Measurements from ENCODE around the gene LRMDA.

Gene LRMDA

DNA sequence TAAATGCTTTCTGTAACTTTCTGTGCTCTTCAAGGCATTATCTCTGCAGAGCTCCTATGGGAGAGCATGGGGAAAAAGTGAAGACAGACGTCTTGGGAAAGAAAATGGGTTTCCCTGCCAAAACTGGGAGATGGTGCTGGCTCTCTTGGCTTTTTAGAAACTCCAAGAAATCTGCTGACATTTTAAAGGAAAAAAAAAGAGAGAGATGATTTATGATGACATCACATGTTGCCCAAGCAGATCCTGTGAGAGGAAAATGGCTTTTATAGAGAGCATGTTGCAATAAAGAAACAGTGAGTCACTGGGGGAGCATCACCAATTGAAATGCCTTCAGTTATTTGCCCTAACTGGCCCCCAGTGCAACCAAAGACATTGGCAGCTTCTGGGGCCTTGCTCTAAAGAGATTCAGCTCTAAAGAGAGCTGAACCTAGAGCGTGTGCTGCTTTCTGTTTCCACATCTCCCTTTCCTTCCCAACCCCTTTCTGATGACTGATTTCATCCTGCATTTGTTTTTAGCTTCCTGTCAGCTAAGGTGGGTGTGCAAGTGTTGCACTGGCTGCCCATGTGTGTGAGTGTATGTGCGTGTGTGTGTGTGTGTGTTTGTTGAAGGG is 37.7 kb downstream of the LRMDA start:
- Histone ChIP-seq H3K27me3 (ENCODE audit: control insufficient read depth, insufficient read depth, low read length) (no peaks in the 10 kb centered on the region), H3K4me1 (no peaks in the 10 kb centered on the region), H3K27ac (no peak overlapping the region), H2AFZ (no peak overlapping the region), H3K4me3 (ENCODE audit: low read depth, low read length) (no peak overlapping the region), H3K4me2 (ENCODE audit: low read length) (no peak overlapping the region), H3K79me2 (no peaks in the 10 kb centered on the region), H3K9me3 (ENCODE audit: control insufficient read depth, low read length) (no peaks in the 10 kb centered on the region), H3K36me3 (ENCODE audit: control insufficient read depth, insufficient read depth, low read length) (no peaks in the 10 kb centered on the region), H3K9ac (no peak overlapping the region)
- TF ChIP-seq, protein P1, sequence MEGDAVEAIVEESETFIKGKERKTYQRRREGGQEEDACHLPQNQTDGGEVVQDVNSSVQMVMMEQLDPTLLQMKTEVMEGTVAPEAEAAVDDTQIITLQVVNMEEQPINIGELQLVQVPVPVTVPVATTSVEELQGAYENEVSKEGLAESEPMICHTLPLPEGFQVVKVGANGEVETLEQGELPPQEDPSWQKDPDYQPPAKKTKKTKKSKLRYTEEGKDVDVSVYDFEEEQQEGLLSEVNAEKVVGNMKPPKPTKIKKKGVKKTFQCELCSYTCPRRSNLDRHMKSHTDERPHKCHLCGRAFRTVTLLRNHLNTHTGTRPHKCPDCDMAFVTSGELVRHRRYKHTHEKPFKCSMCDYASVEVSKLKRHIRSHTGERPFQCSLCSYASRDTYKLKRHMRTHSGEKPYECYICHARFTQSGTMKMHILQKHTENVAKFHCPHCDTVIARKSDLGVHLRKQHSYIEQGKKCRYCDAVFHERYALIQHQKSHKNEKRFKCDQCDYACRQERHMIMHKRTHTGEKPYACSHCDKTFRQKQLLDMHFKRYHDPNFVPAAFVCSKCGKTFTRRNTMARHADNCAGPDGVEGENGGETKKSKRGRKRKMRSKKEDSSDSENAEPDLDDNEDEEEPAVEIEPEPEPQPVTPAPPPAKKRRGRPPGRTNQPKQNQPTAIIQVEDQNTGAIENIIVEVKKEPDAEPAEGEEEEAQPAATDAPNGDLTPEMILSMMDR (IDR thresholded peaks at IDR 0.05): no peak

- Histone ChIP-seq H3K9ac (no peak overlapping the region), H3K27me3 (ENCODE audit: control insufficient read depth, insufficient read depth, low read length) (no peaks in the 10 kb centered on the region), H3K36me3 (ENCODE audit: control insufficient read depth, insufficient read depth, low read length) (no peaks in the 10 kb centered on the region), H3K4me2 (ENCODE audit: low read length) (no peak overlapping the region), H2AFZ (no peak overlapping the region), H3K4me3 (ENCODE audit: low read depth, low read length) (no peak overlapping the region), H3K27ac (no peak overlapping the region), H3K9me3 (ENCODE audit: control insufficient read depth, low read length) (no peaks in the 10 kb centered on the region), H3K4me1 (no peaks in the 10 kb centered on the region), H3K79me2 (no peaks in the 10 kb centered on the region)
- TF ChIP-seq, protein P1 (IDR thresholded peaks at IDR 0.05): no peak
Observed at GRCh38 chr10:75470901-75471300, 39.5 kb downstream of the LRMDA start.

DNA sequence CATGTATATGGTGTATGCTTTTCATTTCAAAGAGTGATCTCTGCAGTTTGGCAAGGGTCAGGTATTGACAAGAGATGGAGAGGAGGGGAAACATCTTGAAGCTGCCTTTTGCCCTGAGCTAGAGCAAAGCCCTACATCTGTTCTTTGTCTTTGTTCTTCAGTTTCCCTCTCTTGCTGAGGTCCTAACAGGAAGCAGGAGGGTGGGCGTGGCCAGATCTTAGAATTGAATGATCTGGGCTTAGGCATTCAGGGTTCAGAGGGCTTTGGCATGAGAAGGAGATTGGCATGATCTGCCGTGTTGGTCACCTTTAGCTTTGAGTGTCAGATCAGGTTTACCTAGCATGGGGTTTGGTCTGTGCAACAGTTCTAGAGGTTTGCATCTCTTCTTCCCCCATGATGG is 41.3 kb downstream of the LRMDA start:
- H3K27me3 ChIP-seq (ENCODE audit: control insufficient read depth, insufficient read depth, low read length): no peaks in the 10 kb centered on the region

GRCh38 chr10:75474106-75474505 is 42.7 kb downstream of the LRMDA start:
- Histone ChIP-seq H3K4me1 (no peaks in the 10 kb centered on the region), H3K79me2 (no peaks in the 10 kb centered on the region), H3K4me2 (ENCODE audit: low read length) (no peak overlapping the region), H3K27me3 (ENCODE audit: control insufficient read depth, insufficient read depth, low read length) (no peaks in the 10 kb centered on the region), H3K4me3 (ENCODE audit: low read depth, low read length) (no peak overlapping the region), H2AFZ (no peak overlapping the region), H3K9me3 (ENCODE audit: control insufficient read depth, low read length) (no peaks in the 10 kb centered on the region), H3K36me3 (ENCODE audit: control insufficient read depth, insufficient read depth, low read length) (no peaks in the 10 kb centered on the region), H3K27ac (no peak overlapping the region), H3K9ac (no peak overlapping the region)
- TF ChIP-seq, protein P1 (IDR thresholded peaks at IDR 0.05): no peak

More for the DNA sequence above, 41.3 kb downstream of the LRMDA start:
- H3K4me3 ChIP-seq (ENCODE audit: low read depth, low read length): no peak overlapping the region
- TF ChIP-seq, protein P1 (IDR thresholded peaks at IDR 0.05): no peak
- H3K4me1 ChIP-seq: no peaks in the 10 kb centered on the region
- H2AFZ ChIP-seq: no peak overlapping the region
- no peak overlapping the region for H3K27ac ChIP-seq
- no peaks in the 10 kb centered on the region for H3K79me2 ChIP-seq
- H3K4me2 ChIP-seq (ENCODE audit: low read length): no peak overlapping the region
- H3K9me3 ChIP-seq (ENCODE audit: control insufficient read depth, low read length): no peaks in the 10 kb centered on the region
- no peak overlapping the region for H3K9ac ChIP-seq
- H3K36me3 ChIP-seq (ENCODE audit: control insufficient read depth, insufficient read depth, low read length): no peaks in the 10 kb centered on the region

Data from parathyroid adenoma (tissue), 2 donors.